SHP77 treated with DMSO at 0.1 percent for 48 hours (cell line): ENCODE data around the gene PRLH.

ENCODE experiments used
- DNase-seq: peaks from one replicate; lab custom pipeline; 2025; lab: John Stamatoyannopoulos, UW

Gene PRLH

GRCh38 chr2:237566401-237567235 is at the start of gene PRLH:
Gene PRLH (plus strand): TSS chr2:237566574. CDS start chr2:237566574, 0 bp downstream.
- DNase-seq, result no peak

- no peak for DNase-seq
Observed at GRCh38 chr2:237517163-237517562, 49.2 kb upstream of the PRLH start.

- no peak for DNase-seq
Observed at GRCh38 chr2:237517990-237518389, 48.4 kb upstream of the PRLH start.

GRCh38 chr2:237519506-237520245 is 46.7 kb upstream of the PRLH start:
- DNase-seq, result no peak

- DNase-seq, result no peak
Observed at GRCh38 chr2:237520290-237520689, 46.1 kb upstream of the PRLH start.

GRCh38 chr2:237524631-237525030 is 41.7 kb upstream of the PRLH start:
- no peak for DNase-seq

GRCh38 chr2:237525559-237526157 is 40.7 kb upstream of the PRLH start:
- no peak for DNase-seq

- DNase-seq, result no peak
Observed at GRCh38 chr2:237527233-237527632, 39.1 kb upstream of the PRLH start.

GRCh38 chr2:237527766-237528165 is 38.6 kb upstream of the PRLH start:
- DNase-seq, result no peak

- no peak for DNase-seq
Observed at GRCh38 chr2:237529452-237530402, 36.6 kb upstream of the PRLH start.

GRCh38 chr2:237530472-237531433 is 35.6 kb upstream of the PRLH start:
- DNase-seq, result no peak

GRCh38 chr2:237532160-237532559 is 34.2 kb upstream of the PRLH start:
- no peak for DNase-seq

GRCh38 chr2:237533668-237534161 is 32.7 kb upstream of the PRLH start:
- no peak for DNase-seq

- no peak for DNase-seq
Observed at GRCh38 chr2:237534380-237534779, 32.0 kb upstream of the PRLH start.

- DNase-seq, result no peak
Observed at GRCh38 chr2:237535385-237536082, 30.8 kb upstream of the PRLH start.

- no peak for DNase-seq
Observed at GRCh38 chr2:237536083-237536415, 30.3 kb upstream of the PRLH start.

GRCh38 chr2:237536617-237537016 is 29.8 kb upstream of the PRLH start:
- no peak for DNase-seq

- DNase-seq, result no peak
Observed at GRCh38 chr2:237538001-237538720, 28.2 kb upstream of the PRLH start.

GRCh38 chr2:237538901-237539300 is 27.5 kb upstream of the PRLH start:
- DNase-seq, result no peak
